K562 (cell line): ENCODE measurements around the gene MYL4. TPM values are rescaled to one million over a fixed set of nuclear protein-coding genes. Genes with fewer than 3 reads are reported as not detected.

Experiments used
- BCL6 ChIP-seq: fragments of 250-450 bp; sonication (Bioruptor Pico); IDR thresholded peaks from 2 replicates; pipeline ENCODE4 v1.4.0; 2020
- C11orf30 ChIP-seq: fragments of 450-650 bp; IDR thresholded peaks from 2 replicates; pipeline ENCODE4 v1.6.1; 2016; ENCODE audit warnings: low read depth, mild to moderate bottlenecking
- E2F1 ChIP-seq: sonication (generic); formaldehyde crosslinking; IDR thresholded peaks from 2 replicates; pipeline ENCODE4 v1.8.1; 2023; ENCODE audit warnings: mild to moderate bottlenecking, missing genetic modification reagents, moderate library complexity
- HDAC6 ChIP-seq: IDR thresholded peaks from 2 replicates; pipeline ENCODE4 v1.6.1; 2012; ENCODE audit warnings: low read depth, mild to moderate bottlenecking, control low read depth, inconsistent platforms, low read length, moderate library complexity
- LEF1 ChIP-seq: fragments of 450-650 bp; IDR thresholded peaks from 2 replicates; pipeline ENCODE4 v1.6.1; 2016; ENCODE audit warnings: mild to moderate bottlenecking
- MAFK ChIP-seq: IDR thresholded peaks from 2 replicates; pipeline ENCODE4 v1.6.1; 2011; ENCODE audit warnings: low read length, improper control_type of control experiment
- NRF1 ChIP-seq, 2 experiments: fragments of 450-650 bp; IDR thresholded peaks in 1 of 2; conservative IDR thresholded peaks in 1 of 2; 2 replicates each; pipeline ENCODE4 v1.6.1; 2014; ENCODE audit warnings: mild to moderate bottlenecking in 2 of 2
- ZBTB12 ChIP-seq: fragments of 250-450 bp; sonication (Bioruptor Pico); IDR thresholded peaks from 2 replicates; pipeline ENCODE4 v1.4.0; 2020
- ZBTB40 ChIP-seq, 2 experiments: fragments of 450-650 bp in 1 of 2; sonication (generic) in 1 of 2; formaldehyde crosslinking in 1 of 2; IDR thresholded peaks; 2 replicates each; pipeline versions ENCODE4 v1.7.1 to v1.9.0; 2016 to 2022; ENCODE audit warnings: inconsistent platforms in 1 of 2, mild to moderate bottlenecking in 1 of 2, missing genetic modification reagents in 1 of 2
- ZKSCAN1 ChIP-seq: fragments of 150-350 bp; IDR thresholded peaks from 2 replicates; pipeline ENCODE4 v1.6.1; 2016; ENCODE audit warnings: low read depth, low read length
- ZMIZ1 ChIP-seq, 2 experiments: fragments of 150-350 bp in 1 of 2; IDR thresholded peaks; 2 replicates each; pipeline ENCODE4 v1.6.1; 2012 to 2016; ENCODE audit warnings: low read depth in 2 of 2, low read length in 2 of 2, mild to moderate bottlenecking in 1 of 2, moderate library complexity in 1 of 2
- polyA plus RNA-seq, 8 experiments: library from polyadenylated mRNA; depleted of rRNA in 4 of 8; stranded (reverse) in 5 of 8; unstranded in 3 of 8; fragments of >200 nt; fragmentation: Nextera tagmentation in 2 of 8; fragmentation: Illumina TruSeq in 1 of 8; extraction: Ambion mirVana in 2 of 8; extraction: Trizol in 1 of 8; gene quantifications; 2 replicates each; pipeline versions ENCODE4 v1.2.1 to v1.2.3, GENCODE V29; 2011 to 2014; ENCODE audit warnings: inconsistent platforms in 1 of 8, missing spikeins in 1 of 8
- total RNA-seq, 7 experiments: library from RNA; depleted of rRNA in 6 of 7; stranded (reverse); fragments of >200 nt in 6 of 7; fragmentation: Illumina TruSeq in 2 of 7; extraction: Trizol in 2 of 7; gene quantifications; 2 replicates each; pipeline versions ENCODE4 v1.2.1 to v1.2.3, GENCODE V29; 2011 to 2021; ENCODE audit warnings: low replicate concordance in 1 of 7

MYL4 gene
- total and polyA plus RNA-seq, 9 of the 15 experiments (the other 6 are each of a cell fraction or from before 2014, with no cell fraction given): 117 to 423 (median 221) TPM

GRCh38 chr17:47188876-47189731 lies 20.0 kb upstream of the MYL4 start, which contains the start of gene CDC27 (continued):
- no peak; the same call in 1 of the 2 replicates for TF ChIP-seq E2F1 (CRISPR knock-in tag)
- no peak for TF ChIP-seq ZBTB40 (IDR thresholded peaks at IDR 0.05)
- TF ChIP-seq ZBTB40 (CRISPR knock-in tag; IDR thresholded peaks at IDR 0.05): 0 out of 2 replicates have a peak, but pooled peaks have one; percentile 56
- TF ChIP-seq HDAC6: no peak
- TF ChIP-seq LEF1: 0 out of 2 replicates have a peak, but pooled peaks have one; percentile 19
- 0 out of 2 replicates have a peak, but pooled peaks have one; percentile 10 for TF ChIP-seq C11orf30
- peak; percentile 76 for TF ChIP-seq ZKSCAN1
- no peak for TF ChIP-seq BCL6 (CRISPR knock-in tag)
- TF ChIP-seq ZMIZ1 (IDR thresholded peaks at IDR 0.05; ENCODE audit: low read depth in 2 of 2, low read length in 2 of 2): peak in 1 of 2 experiments; percentile 58; a peak in 1 of 4 replicates
- TF ChIP-seq MAFK: no peak
- peak; percentile 80 to 83 for TF ChIP-seq NRF1 (conservative IDR thresholded peaks at IDR 0.05 in 1 of 2, IDR thresholded peaks at IDR 0.05 in 1 of 2)
- TF ChIP-seq ZBTB12 (CRISPR knock-in tag): no peak
